ENCODE measurements around the gene ITM2C.

The ITM2C gene

GRCh38 chr2:230905448-230906421, 41.0 kb downstream of the ITM2C start:
- in situ Hi-C loops (cut with MboI; ENCODE audit: low sequenced_read_pairs): no loop called here

- in situ Hi-C loops (cut with MboI; ENCODE audit: low sequenced_read_pairs): no loop called here
These were observed 41.9 kb downstream of the ITM2C start for GRCh38 chr2:230906471-230907230.

GRCh38 chr2:230907361-230908091, 42.8 kb downstream of the ITM2C start:
- in situ Hi-C loops (cut with MboI; ENCODE audit: low sequenced_read_pairs): no loop called here

- in situ Hi-C loops (cut with MboI; ENCODE audit: low sequenced_read_pairs): no loop called here
These were observed 43.4 kb downstream of the ITM2C start for GRCh38 chr2:230908092-230908594.

- in situ Hi-C loops (cut with MboI; ENCODE audit: low sequenced_read_pairs): no loop called here
These were observed 44.0 kb downstream of the ITM2C start for GRCh38 chr2:230908595-230909191.

- in situ Hi-C loops (cut with MboI; ENCODE audit: low sequenced_read_pairs): no loop called here
These were observed 45.3 kb downstream of the ITM2C start for GRCh38 chr2:230909841-230910545.

GRCh38 chr2:230910546-230911177, 45.9 kb downstream of the ITM2C start:
- in situ Hi-C loops (cut with MboI; ENCODE audit: low sequenced_read_pairs): no loop called here

GRCh38 chr2:230912046-230912445, 47.3 kb downstream of the ITM2C start:
- in situ Hi-C loops (cut with MboI; ENCODE audit: low sequenced_read_pairs): no loop called here

GRCh38 chr2:230912724-230913123, 48.0 kb downstream of the ITM2C start:
- in situ Hi-C loops (cut with MboI; ENCODE audit: low sequenced_read_pairs): no loop called here

GRCh38 chr2:230913406-230914143, 48.8 kb downstream of the ITM2C start:
- in situ Hi-C loops (cut with MboI; ENCODE audit: low sequenced_read_pairs): no loop called here

GRCh38 chr2:230914886-230915285, 50.1 kb downstream of the ITM2C start:
- in situ Hi-C loops (cut with MboI; ENCODE audit: low sequenced_read_pairs): no loop called here

GRCh38 chr2:230915319-230915718, 50.6 kb downstream of the ITM2C start:
- in situ Hi-C loops (cut with MboI; ENCODE audit: low sequenced_read_pairs): no loop called here

- in situ Hi-C loops (cut with MboI; ENCODE audit: low sequenced_read_pairs): no loop called here
These were observed 51.5 kb downstream of the ITM2C start for GRCh38 chr2:230916218-230916617.

GRCh38 chr2:230919240-230919639, 54.5 kb downstream of the ITM2C start:
- in situ Hi-C loops (cut with MboI; ENCODE audit: low sequenced_read_pairs): no loop called here

- in situ Hi-C loops (cut with MboI; ENCODE audit: low sequenced_read_pairs): no loop called here
These were observed 54.9 kb downstream of the ITM2C start for GRCh38 chr2:230919681-230920080.

GRCh38 chr2:230920167-230920566, 55.4 kb downstream of the ITM2C start:
- in situ Hi-C loops (cut with MboI; ENCODE audit: low sequenced_read_pairs): no loop called here

GRCh38 chr2:230921806-230922595, 57.3 kb downstream of the ITM2C start:
- in situ Hi-C loops (cut with MboI; ENCODE audit: low sequenced_read_pairs): no loop called here
